ENCODE measurements around the gene EHBP1. TPM values are rescaled to one million over a fixed set of nuclear protein-coding genes. Genes with fewer than 3 reads are reported as not detected.

EHBP1 gene
- total and polyA plus RNA-seq, 2 experiments from 2014 or later = 27.2 to 47.9 TPM

DNA sequence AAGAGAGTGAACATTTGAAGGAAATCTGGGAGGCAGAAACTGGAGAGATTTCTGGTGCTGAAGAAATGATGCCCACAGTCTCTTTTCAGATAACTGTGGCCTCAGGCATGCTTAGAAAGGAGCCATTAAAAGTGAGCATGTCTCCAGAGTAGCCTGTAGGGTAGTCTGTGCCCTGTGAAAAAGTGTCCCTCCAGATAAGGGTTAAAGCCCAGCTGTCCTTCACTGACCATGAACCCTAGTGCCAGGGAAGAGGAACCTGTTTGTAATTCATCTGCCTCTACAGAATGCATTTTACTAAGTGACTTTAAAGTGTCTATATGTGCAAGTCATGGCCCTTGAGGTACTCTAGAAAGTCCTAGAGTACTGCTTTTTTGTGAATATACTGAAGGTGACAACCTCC, 30.5 kb upstream of the EHBP1 start:
- Histone ChIP-seq H3K79me2 (replicated peaks; ENCODE audit: insufficient read depth) (no peaks in the 10 kb centered on the region), H4K20me1 (replicated peaks; ENCODE audit: insufficient read depth) (no peaks in the 10 kb centered on the region), H3K4me1 (ENCODE audit: insufficient read depth) (peaks cover 10% of the 10 kb centered on the region), H2AFZ (no peak overlapping the region), H3K36me3 (ENCODE audit: insufficient read depth) (no peaks in the 10 kb centered on the region), H3F3A (replicated peaks; ENCODE audit: low read depth) (no peaks in the 10 kb centered on the region), H3K27ac (ENCODE audit: low read depth) (no peak overlapping the region), H3K4me2 (no peak overlapping the region), H3K27me3 (ENCODE audit: insufficient read depth) (no peaks in the 10 kb centered on the region), H3K4me3 (no peak overlapping the region), H3K9me2 (ENCODE audit: insufficient read depth) (no peaks in the 10 kb centered on the region; the same call in 1 of the 2 replicates)
- no peak overlapping the region for H3K27ac Mint-ChIP-seq
- H3K4me3 Mint-ChIP-seq = no peak overlapping the region
- no peaks in the 10 kb centered on the region for H3K9me3 Mint-ChIP-seq
- TF ChIP-seq EZH2 (IDR thresholded peaks at IDR 0.05; ENCODE audit: low read depth, unreplicated experiment) (no peak), ZNF331 (CRISPR knock-in tag; IDR thresholded peaks at IDR 0.05; ENCODE audit: low read depth) (no peak), EZH2phosphoT487 (IDR thresholded peaks at IDR 0.05; ENCODE audit: unreplicated experiment) (no peak), JUNB (IDR thresholded peaks at IDR 0.05; ENCODE audit: unreplicated experiment) (no peak), POLR2AphosphoS5 (IDR thresholded peaks at IDR 0.05; ENCODE audit: low read depth) (no peak), CREB1 (CRISPR knock-in tag; IDR thresholded peaks at IDR 0.05; ENCODE audit: low read depth) (no peak), STAT1 (IDR thresholded peaks at IDR 0.05; ENCODE audit: unreplicated experiment) (no peak), NANOG (IDR thresholded peaks at IDR 0.05; ENCODE audit: borderline replicate concordance) (no peak), ZNF114 (CRISPR knock-in tag; IDR thresholded peaks at IDR 0.05) (no peak)
- TF ChIP-seq, protein P1, sequence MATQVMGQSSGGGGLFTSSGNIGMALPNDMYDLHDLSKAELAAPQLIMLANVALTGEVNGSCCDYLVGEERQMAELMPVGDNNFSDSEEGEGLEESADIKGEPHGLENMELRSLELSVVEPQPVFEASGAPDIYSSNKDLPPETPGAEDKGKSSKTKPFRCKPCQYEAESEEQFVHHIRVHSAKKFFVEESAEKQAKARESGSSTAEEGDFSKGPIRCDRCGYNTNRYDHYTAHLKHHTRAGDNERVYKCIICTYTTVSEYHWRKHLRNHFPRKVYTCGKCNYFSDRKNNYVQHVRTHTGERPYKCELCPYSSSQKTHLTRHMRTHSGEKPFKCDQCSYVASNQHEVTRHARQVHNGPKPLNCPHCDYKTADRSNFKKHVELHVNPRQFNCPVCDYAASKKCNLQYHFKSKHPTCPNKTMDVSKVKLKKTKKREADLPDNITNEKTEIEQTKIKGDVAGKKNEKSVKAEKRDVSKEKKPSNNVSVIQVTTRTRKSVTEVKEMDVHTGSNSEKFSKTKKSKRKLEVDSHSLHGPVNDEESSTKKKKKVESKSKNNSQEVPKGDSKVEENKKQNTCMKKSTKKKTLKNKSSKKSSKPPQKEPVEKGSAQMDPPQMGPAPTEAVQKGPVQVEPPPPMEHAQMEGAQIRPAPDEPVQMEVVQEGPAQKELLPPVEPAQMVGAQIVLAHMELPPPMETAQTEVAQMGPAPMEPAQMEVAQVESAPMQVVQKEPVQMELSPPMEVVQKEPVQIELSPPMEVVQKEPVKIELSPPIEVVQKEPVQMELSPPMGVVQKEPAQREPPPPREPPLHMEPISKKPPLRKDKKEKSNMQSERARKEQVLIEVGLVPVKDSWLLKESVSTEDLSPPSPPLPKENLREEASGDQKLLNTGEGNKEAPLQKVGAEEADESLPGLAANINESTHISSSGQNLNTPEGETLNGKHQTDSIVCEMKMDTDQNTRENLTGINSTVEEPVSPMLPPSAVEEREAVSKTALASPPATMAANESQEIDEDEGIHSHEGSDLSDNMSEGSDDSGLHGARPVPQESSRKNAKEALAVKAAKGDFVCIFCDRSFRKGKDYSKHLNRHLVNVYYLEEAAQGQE (IDR thresholded peaks at IDR 0.05; ENCODE audit: unreplicated experiment) = no peak
- TF ChIP-seq, protein P2, sequence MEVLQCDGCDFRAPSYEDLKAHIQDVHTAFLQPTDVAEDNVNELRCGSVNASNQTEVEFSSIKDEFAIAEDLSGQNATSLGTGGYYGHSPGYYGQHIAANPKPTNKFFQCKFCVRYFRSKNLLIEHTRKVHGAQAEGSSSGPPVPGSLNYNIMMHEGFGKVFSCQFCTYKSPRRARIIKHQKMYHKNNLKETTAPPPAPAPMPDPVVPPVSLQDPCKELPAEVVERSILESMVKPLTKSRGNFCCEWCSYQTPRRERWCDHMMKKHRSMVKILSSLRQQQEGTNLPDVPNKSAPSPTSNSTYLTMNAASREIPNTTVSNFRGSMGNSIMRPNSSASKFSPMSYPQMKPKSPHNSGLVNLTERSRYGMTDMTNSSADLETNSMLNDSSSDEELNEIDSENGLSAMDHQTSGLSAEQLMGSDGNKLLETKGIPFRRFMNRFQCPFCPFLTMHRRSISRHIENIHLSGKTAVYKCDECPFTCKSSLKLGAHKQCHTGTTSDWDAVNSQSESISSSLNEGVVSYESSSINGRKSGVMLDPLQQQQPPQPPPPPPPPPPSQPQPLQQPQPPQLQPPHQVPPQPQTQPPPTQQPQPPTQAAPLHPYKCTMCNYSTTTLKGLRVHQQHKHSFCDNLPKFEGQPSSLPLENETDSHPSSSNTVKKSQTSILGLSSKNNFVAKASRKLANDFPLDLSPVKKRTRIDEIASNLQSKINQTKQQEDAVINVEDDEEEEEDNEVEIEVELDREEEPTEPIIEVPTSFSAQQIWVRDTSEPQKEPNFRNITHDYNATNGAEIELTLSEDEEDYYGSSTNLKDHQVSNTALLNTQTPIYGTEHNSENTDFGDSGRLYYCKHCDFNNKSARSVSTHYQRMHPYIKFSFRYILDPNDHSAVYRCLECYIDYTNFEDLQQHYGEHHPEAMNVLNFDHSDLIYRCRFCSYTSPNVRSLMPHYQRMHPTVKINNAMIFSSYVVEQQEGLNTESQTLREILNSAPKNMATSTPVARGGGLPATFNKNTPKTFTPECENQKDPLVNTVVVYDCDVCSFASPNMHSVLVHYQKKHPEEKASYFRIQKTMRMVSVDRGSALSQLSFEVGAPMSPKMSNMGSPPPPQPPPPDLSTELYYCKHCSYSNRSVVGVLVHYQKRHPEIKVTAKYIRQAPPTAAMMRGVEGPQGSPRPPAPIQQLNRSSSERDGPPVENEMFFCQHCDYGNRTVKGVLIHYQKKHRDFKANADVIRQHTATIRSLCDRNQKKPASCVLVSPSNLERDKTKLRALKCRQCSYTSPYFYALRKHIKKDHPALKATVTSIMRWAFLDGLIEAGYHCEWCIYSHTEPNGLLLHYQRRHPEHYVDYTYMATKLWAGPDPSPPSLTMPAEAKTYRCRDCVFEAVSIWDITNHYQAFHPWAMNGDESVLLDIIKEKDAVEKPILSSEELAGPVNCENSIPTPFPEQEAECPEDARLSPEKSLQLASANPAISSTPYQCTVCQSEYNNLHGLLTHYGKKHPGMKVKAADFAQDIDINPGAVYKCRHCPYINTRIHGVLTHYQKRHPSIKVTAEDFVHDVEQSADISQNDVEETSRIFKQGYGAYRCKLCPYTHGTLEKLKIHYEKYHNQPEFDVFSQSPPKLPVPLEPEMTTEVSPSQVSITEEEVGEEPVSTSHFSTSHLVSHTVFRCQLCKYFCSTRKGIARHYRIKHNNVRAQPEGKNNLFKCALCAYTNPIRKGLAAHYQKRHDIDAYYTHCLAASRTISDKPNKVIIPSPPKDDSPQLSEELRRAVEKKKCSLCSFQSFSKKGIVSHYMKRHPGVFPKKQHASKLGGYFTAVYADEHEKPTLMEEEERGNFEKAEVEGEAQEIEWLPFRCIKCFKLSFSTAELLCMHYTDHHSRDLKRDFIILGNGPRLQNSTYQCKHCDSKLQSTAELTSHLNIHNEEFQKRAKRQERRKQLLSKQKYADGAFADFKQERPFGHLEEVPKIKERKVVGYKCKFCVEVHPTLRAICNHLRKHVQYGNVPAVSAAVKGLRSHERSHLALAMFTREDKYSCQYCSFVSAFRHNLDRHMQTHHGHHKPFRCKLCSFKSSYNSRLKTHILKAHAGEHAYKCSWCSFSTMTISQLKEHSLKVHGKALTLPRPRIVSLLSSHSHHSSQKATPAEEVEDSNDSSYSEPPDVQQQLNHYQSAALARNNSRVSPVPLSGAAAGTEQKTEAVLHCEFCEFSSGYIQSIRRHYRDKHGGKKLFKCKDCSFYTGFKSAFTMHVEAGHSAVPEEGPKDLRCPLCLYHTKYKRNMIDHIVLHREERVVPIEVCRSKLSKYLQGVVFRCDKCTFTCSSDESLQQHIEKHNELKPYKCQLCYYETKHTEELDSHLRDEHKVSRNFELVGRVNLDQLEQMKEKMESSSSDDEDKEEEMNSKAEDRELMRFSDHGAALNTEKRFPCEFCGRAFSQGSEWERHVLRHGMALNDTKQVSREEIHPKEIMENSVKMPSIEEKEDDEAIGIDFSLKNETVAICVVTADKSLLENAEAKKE (CRISPR knock-in tag; IDR thresholded peaks at IDR 0.05) = no peak
- TF ChIP-seq, protein P3, sequence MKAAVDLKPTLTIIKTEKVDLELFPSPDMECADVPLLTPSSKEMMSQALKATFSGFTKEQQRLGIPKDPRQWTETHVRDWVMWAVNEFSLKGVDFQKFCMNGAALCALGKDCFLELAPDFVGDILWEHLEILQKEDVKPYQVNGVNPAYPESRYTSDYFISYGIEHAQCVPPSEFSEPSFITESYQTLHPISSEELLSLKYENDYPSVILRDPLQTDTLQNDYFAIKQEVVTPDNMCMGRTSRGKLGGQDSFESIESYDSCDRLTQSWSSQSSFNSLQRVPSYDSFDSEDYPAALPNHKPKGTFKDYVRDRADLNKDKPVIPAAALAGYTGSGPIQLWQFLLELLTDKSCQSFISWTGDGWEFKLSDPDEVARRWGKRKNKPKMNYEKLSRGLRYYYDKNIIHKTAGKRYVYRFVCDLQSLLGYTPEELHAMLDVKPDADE (IDR thresholded peaks at IDR 0.05) = no peak
- TF ChIP-seq, protein P4, sequence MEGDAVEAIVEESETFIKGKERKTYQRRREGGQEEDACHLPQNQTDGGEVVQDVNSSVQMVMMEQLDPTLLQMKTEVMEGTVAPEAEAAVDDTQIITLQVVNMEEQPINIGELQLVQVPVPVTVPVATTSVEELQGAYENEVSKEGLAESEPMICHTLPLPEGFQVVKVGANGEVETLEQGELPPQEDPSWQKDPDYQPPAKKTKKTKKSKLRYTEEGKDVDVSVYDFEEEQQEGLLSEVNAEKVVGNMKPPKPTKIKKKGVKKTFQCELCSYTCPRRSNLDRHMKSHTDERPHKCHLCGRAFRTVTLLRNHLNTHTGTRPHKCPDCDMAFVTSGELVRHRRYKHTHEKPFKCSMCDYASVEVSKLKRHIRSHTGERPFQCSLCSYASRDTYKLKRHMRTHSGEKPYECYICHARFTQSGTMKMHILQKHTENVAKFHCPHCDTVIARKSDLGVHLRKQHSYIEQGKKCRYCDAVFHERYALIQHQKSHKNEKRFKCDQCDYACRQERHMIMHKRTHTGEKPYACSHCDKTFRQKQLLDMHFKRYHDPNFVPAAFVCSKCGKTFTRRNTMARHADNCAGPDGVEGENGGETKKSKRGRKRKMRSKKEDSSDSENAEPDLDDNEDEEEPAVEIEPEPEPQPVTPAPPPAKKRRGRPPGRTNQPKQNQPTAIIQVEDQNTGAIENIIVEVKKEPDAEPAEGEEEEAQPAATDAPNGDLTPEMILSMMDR (conservative IDR thresholded peaks at IDR 0.05; ENCODE audit: low read depth in 2 of 2) = no peak
- no peak for DNase-seq (ENCODE audit: low spot score)
- no peaks in the 10 kb centered on the region for H3K36me3 Mint-ChIP-seq (ENCODE audit: low read depth)
- H3K27me3 Mint-ChIP-seq (ENCODE audit: insufficient read depth, low read depth, poor library complexity) = no peaks in the 10 kb centered on the region
- ATAC-seq = no peak
- H3K4me1 Mint-ChIP-seq = peaks cover 20% of the 10 kb centered on the region

Data from GM23338 (cell line).